CD4-positive, alpha-beta T cell (primary cell): ENCODE data around the gene LGALSL. TPM values are rescaled to one million over a fixed set of nuclear protein-coding genes. Genes with fewer than 3 reads are reported as not detected.

Source experiments
- ATAC-seq: fragments of 200-7000 bp; cut with Tn5 transposase; one replicate; pipeline ENCODE4 v1.10.0; 2022; ENCODE audit warnings: mild to moderate bottlenecking; ENCODE audit not compliant: poor library complexity
- CTCF ChIA-PET: fragments of 350-600 bp; sonication (Branson Sonifier 250); formaldehyde crosslinking; loops from one replicate; lab custom pipeline; 2021; ENCODE audit warnings: antibody characterized with exemption, inconsistent platforms; lab: Charles Lee
- POLR2A ChIA-PET: fragments of 350-600 bp; sonication (Branson Sonifier 250); formaldehyde crosslinking; loops from one replicate; lab custom pipeline; 2021; ENCODE audit warnings: antibody characterized with exemption, inconsistent platforms; lab: Charles Lee
- DNase-seq, 14 experiments: peaks; one replicate each; pipeline ENCODE4 v3.0.0-alpha.2; 2013 to 2020; ENCODE audit warnings: mixed read lengths in 2 of 14
- H3K27ac ChIP-seq, 2 donors: one replicate each; pipeline versions ENCODE4 v1.5.1 to v1.7.0; 2013; ENCODE audit warnings: low read length in 2 of 2, low read depth in 1 of 2, mild to moderate bottlenecking in 1 of 2
- H3K27me3 ChIP-seq, 2 experiments: 1 replicate in 1 of 2; 2 replicates in 1 of 2; pipeline versions ENCODE4 v1.6.1 to v1.7.0; 2013; ENCODE audit warnings: low read length in 2 of 2, control low read depth in 1 of 2, mild to moderate bottlenecking in 1 of 2, moderate library complexity in 1 of 2; ENCODE audit not compliant: insufficient read depth in 2 of 2, control insufficient read depth in 1 of 2
- H3K36me3 ChIP-seq: one replicate; pipeline ENCODE4 v1.6.1; 2013; ENCODE audit warnings: low read length, control low read depth; ENCODE audit not compliant: insufficient read depth
- H3K4me1 ChIP-seq: one replicate; pipeline ENCODE4 v1.6.1; 2013; ENCODE audit warnings: low read length, control low read depth; ENCODE audit not compliant: insufficient read depth
- H3K4me3 ChIP-seq: one replicate; pipeline ENCODE4 v1.5.1; 2013; ENCODE audit warnings: mild to moderate bottlenecking, low read length, moderate library complexity
- H3K9me3 ChIP-seq, 2 experiments: 1 replicate in 1 of 2; 2 replicates in 1 of 2; pipeline versions ENCODE4 v1.6.1 to v1.7.0; 2013; ENCODE audit warnings: low read length in 2 of 2, mild to moderate bottlenecking in 2 of 2, control low read depth in 1 of 2, moderate library complexity in 1 of 2; ENCODE audit not compliant: control insufficient read depth in 1 of 2, insufficient read depth in 1 of 2
- H3K27ac Mint-ChIP-seq: one replicate; pipeline ENCODE4 v1.8.0; 2020; ENCODE audit warnings: mixed read lengths
- H3K27me3 Mint-ChIP-seq: one replicate; pipeline ENCODE4 v1.8.0; 2021; ENCODE audit warnings: mixed read lengths
- H3K36me3 Mint-ChIP-seq: one replicate; pipeline ENCODE4 v1.8.0; 2021; ENCODE audit warnings: low read depth, mixed read lengths
- H3K4me1 Mint-ChIP-seq: one replicate; pipeline ENCODE4 v1.8.0; 2021; ENCODE audit warnings: low read depth, mixed read lengths
- H3K4me3 Mint-ChIP-seq: one replicate; pipeline ENCODE4 v1.8.0; 2020; ENCODE audit warnings: mild to moderate bottlenecking, mixed read lengths
- H3K9me3 Mint-ChIP-seq: one replicate; pipeline ENCODE4 v1.8.0; 2020; ENCODE audit warnings: mixed read lengths
- CTCF ChIP-seq: fragments of 200-600 bp; IDR thresholded peaks from one replicate; pipeline ENCODE4 v1.8.0; 2022; ENCODE audit warnings: antibody characterized with exemption, mild to moderate bottlenecking
- intact Hi-C, 2 experiments: fragments of 100-400 bp; cut with DNase I in 1 of 2; cut with micrococcal nuclease in 1 of 2; formaldehyde crosslinking; loops; one replicate each; pipeline versions ENCODE4 v1.15.1 to v1.9.0; 2023 to 2025; cut with DNase I, micrococcal nuclease
- total RNA-seq, 174 experiments: library from RNA in 2 of 174; stranded (reverse) in 2 of 174; gene quantifications; one replicate each; pipeline ENCODE4 v1.2.3 and lab custom pipeline; 2021 to 2026

LGALSL gene
- total RNA-seq, 2 experiments from 2014 or later: 0.22 to 0.31 TPM

GRCh38 chr2:64448041-64448426 is 5.9 kb upstream of the LGALSL start:
- POLR2A ChIA-PET: no interaction called here

GRCh38 chr2:64451051-64451450 is 2.9 kb upstream of the LGALSL start:
- peaks cover 12% of the 10 kb centered on the region for H3K4me1 ChIP-seq
- no peak overlapping the region for H3K4me3 Mint-ChIP-seq
- peaks cover 4% of the 10 kb centered on the region for H3K4me1 Mint-ChIP-seq
- peaks cover 0 to 5% of the 10 kb centered on the region in 2 experiments for H3K27me3 ChIP-seq
- H3K9me3 Mint-ChIP-seq: no peaks in the 10 kb centered on the region
- H3K4me3 ChIP-seq: no peak overlapping the region
- no peak overlapping the region for H3K27ac Mint-ChIP-seq
- H3K36me3 ChIP-seq: no peaks in the 10 kb centered on the region
- DNase-seq: no peak
- no peaks in the 10 kb centered on the region for H3K9me3 ChIP-seq
- intact Hi-C loops: no loop called here
- TF ChIP-seq CTCF: no peak
- H3K36me3 Mint-ChIP-seq: no peaks in the 10 kb centered on the region
- POLR2A ChIA-PET: no interaction called here
- H3K27ac ChIP-seq: no peak overlapping the region
- ATAC-seq: no peak
- CTCF ChIA-PET: no interaction called here
- H3K27me3 Mint-ChIP-seq: peaks cover 26% of the 10 kb centered on the region

More at GRCh38 chr2:64448041-64448426, 5.9 kb upstream of the LGALSL start:
- Histone ChIP-seq H3K27me3 (no peaks in the 10 kb centered on the region), H3K9me3 (no peaks in the 10 kb centered on the region), H3K4me1 (no peaks in the 10 kb centered on the region), H3K27ac (no peak overlapping the region), H3K4me3 (no peak overlapping the region), H3K36me3 (no peaks in the 10 kb centered on the region)
- no peaks in the 10 kb centered on the region for H3K4me1 Mint-ChIP-seq
- no peak overlapping the region for H3K27ac Mint-ChIP-seq
- H3K27me3 Mint-ChIP-seq: peaks cover 29% of the 10 kb centered on the region
- CTCF ChIA-PET: no interaction called here
- no peak overlapping the region for H3K4me3 Mint-ChIP-seq
- ATAC-seq (no peak), DNase-seq (no peak)
- no peaks in the 10 kb centered on the region for H3K9me3 Mint-ChIP-seq
- no peaks in the 10 kb centered on the region for H3K36me3 Mint-ChIP-seq
- intact Hi-C loops: no loop called here
- no peak for TF ChIP-seq CTCF

- H3K36me3 Mint-ChIP-seq: no peaks in the 10 kb centered on the region
- peaks cover 4% of the 10 kb centered on the region for H3K4me1 Mint-ChIP-seq
- peak overlapping the region; percentile 80 for H3K4me3 Mint-ChIP-seq
- no peaks in the 10 kb centered on the region for H3K36me3 ChIP-seq
- intact Hi-C loops: no loop called here
- H3K27me3 Mint-ChIP-seq: peaks cover 26% of the 10 kb centered on the region
- H3K27ac Mint-ChIP-seq: no peak overlapping the region
- peak overlapping the region; percentile 46 for H3K4me3 ChIP-seq
- H3K9me3 ChIP-seq: no peaks in the 10 kb centered on the region
- ChIA-PET CTCF (no interaction called here), POLR2A (interaction anchor here (1.2 kb wide), 1 partner anchor 19 kb away, joined by 3 read pairs; no protein-coding TSS in a partner anchor)
- H3K27ac ChIP-seq: no peak overlapping the region
- no peaks in the 10 kb centered on the region for H3K9me3 Mint-ChIP-seq
- DNase-seq: peak; percentile 5 to 68 (median 34)
- peaks cover 0 to 5% of the 10 kb centered on the region in 2 experiments for H3K27me3 ChIP-seq
- peaks cover 12% of the 10 kb centered on the region for H3K4me1 ChIP-seq
- TF ChIP-seq CTCF: no peak
- peak; percentile 78 for ATAC-seq
Observed at GRCh38 chr2:64454386-64455332, 697 bp downstream of the LGALSL start.
